Neural progenitor cell (in vitro differentiated cells): ENCODE measurements around the gene PCDH9. TPM values are rescaled to one million over a fixed set of nuclear protein-coding genes. Genes with fewer than 3 reads are reported as not detected.

ENCODE experiments used
- DNase-seq: peaks from one replicate; pipeline ENCODE4 v3.0.0-alpha.2; 2016; ENCODE audit warnings: low spot score
- H2AFZ ChIP-seq: fragments of 200-600 bp; sonication (generic); replicated peaks from 2 replicates; pipeline ENCODE4 v1.6.1; 2016; ENCODE audit warnings: antibody characterized with exemption
- H3F3A ChIP-seq: fragments of 200-600 bp; sonication (generic); 2 replicates; pipeline ENCODE4 v1.6.1; 2016; ENCODE audit warnings: antibody characterized with exemption, low read depth
- H3K27ac ChIP-seq: fragments of 200-600 bp; sonication (generic); 2 replicates; pipeline ENCODE4 v1.5.1; 2016; ENCODE audit warnings: mild to moderate bottlenecking
- H3K27me3 ChIP-seq: fragments of 200-600 bp; sonication (generic); 2 replicates; pipeline ENCODE4 v1.6.1; 2016; ENCODE audit warnings: mild to moderate bottlenecking, moderate library complexity
- H3K36me3 ChIP-seq: fragments of 200-600 bp; sonication (generic); 2 replicates; pipeline ENCODE4 v1.5.1; 2016
- H3K4me1 ChIP-seq: fragments of 200-600 bp; sonication (generic); 2 replicates; pipeline ENCODE4 v1.6.1; 2016; ENCODE audit warnings: mixed run types
- H3K4me2 ChIP-seq: fragments of 200-600 bp; sonication (generic); 2 replicates; pipeline ENCODE4 v1.6.1; 2016
- H3K4me3 ChIP-seq: fragments of 200-600 bp; sonication (generic); 2 replicates; pipeline ENCODE4 v1.5.1; 2016
- H3K79me2 ChIP-seq: fragments of 200-600 bp; sonication (generic); 2 replicates; pipeline ENCODE4 v1.6.1; 2016; ENCODE audit warnings: low read depth
- H3K9ac ChIP-seq: fragments of 200-600 bp; sonication (generic); 2 replicates; pipeline ENCODE4 v1.6.1; 2016
- H3K9me3 ChIP-seq: fragments of 200-600 bp; sonication (generic); 2 replicates; pipeline ENCODE4 v1.5.1; 2016; ENCODE audit warnings: low read depth
- H4K20me1 ChIP-seq: fragments of 200-600 bp; sonication (generic); 2 replicates; pipeline ENCODE4 v1.6.1; 2016; ENCODE audit warnings: low read depth
- H3K27ac Mint-ChIP-seq: 3 replicates; pipeline ENCODE4 v1.8.0; 2021; ENCODE audit warnings: mixed read lengths
- H3K27me3 Mint-ChIP-seq: 2 replicates; pipeline ENCODE4 v1.8.0; 2022; ENCODE audit warnings: low read depth, mild to moderate bottlenecking, inconsistent platforms, moderate library complexity, mixed read lengths; ENCODE audit not compliant: insufficient read depth
- H3K36me3 Mint-ChIP-seq: 3 replicates; pipeline ENCODE4 v1.8.0; 2021; ENCODE audit warnings: mixed read lengths
- H3K4me1 Mint-ChIP-seq: 3 replicates; pipeline ENCODE4 v1.8.0; 2021; ENCODE audit warnings: mixed read lengths
- H3K4me3 Mint-ChIP-seq: 3 replicates; pipeline ENCODE4 v1.8.0; 2021; ENCODE audit warnings: mild to moderate bottlenecking, moderate library complexity, mixed read lengths
- H3K9me3 Mint-ChIP-seq: 3 replicates; pipeline ENCODE4 v1.8.0; 2020; ENCODE audit warnings: mixed read lengths
- CTCF ChIP-seq: fragments of 200-600 bp; sonication (generic); IDR thresholded peaks from 2 replicates; pipeline ENCODE4 v1.5.1; 2017; ENCODE audit warnings: antibody characterized with exemption, mild to moderate bottlenecking
- EZH2 ChIP-seq: fragments of 200-600 bp; sonication (generic); IDR thresholded peaks from 2 replicates; pipeline ENCODE4 v1.6.1; 2017; ENCODE audit warnings: antibody characterized with exemption, mild to moderate bottlenecking, moderate library complexity
- EZH2phosphoT487 ChIP-seq: fragments of 200-600 bp; sonication (generic); IDR thresholded peaks from 2 replicates; pipeline ENCODE4 v1.6.1; 2017; ENCODE audit warnings: antibody characterized with exemption
- total RNA-seq: library from RNA; depleted of rRNA; stranded (reverse); fragments of >200 nt; gene quantifications from 2 replicates; pipeline ENCODE4 v1.2.3, GENCODE V29; 2015; ENCODE audit warnings: low replicate concordance

Gene PCDH9
- total RNA-seq, 1 donor from 2014 or later: 0.24 TPM

GRCh38 chr13:67168384-67168783, 61.8 kb downstream of the PCDH9 start:
- Histone ChIP-seq H3K27me3 (no peaks in the 10 kb centered on the region), H3F3A (no peaks in the 10 kb centered on the region), H3K36me3 (no peaks in the 10 kb centered on the region), H3K9me3 (no peaks in the 10 kb centered on the region), H3K4me3 (no peak overlapping the region), H2AFZ (no peak overlapping the region), H3K4me2 (no peak overlapping the region), H3K9ac (no peak overlapping the region), H4K20me1 (no peaks in the 10 kb centered on the region), H3K27ac (no peak overlapping the region), H3K79me2 (no peaks in the 10 kb centered on the region), H3K4me1 (no peaks in the 10 kb centered on the region)
- DNase-seq: no peak
- H3K36me3 Mint-ChIP-seq: no peaks in the 10 kb centered on the region
- peaks cover 1% of the 10 kb centered on the region for H3K27me3 Mint-ChIP-seq
- H3K4me1 Mint-ChIP-seq: peaks cover 8% of the 10 kb centered on the region
- H3K9me3 Mint-ChIP-seq: no peaks in the 10 kb centered on the region
- TF ChIP-seq EZH2 (no peak), EZH2phosphoT487 (no peak), CTCF (no peak)
- no peak overlapping the region for H3K27ac Mint-ChIP-seq
- no peak overlapping the region for H3K4me3 Mint-ChIP-seq

DNA sequence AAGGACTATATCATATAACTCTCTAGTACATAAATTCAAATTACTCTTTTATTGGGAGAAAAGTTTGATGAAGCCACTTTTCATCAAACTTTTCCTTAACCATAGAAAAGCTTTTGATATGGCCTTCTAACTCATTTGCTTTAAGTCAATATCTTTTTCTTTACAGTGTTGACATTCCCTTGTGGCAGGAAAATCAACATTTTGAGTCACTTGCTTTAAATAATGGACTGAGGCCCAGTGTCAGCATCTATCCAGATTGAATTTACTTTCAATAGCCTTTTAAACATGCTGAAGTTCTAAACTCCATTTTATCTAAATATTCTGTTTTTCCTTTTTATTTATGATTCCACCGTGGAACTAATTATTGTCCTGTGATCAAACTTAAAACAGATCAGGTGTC, 62.7 kb downstream of the PCDH9 start:
- no peaks in the 10 kb centered on the region for H3F3A ChIP-seq
- no peak overlapping the region for H3K27ac ChIP-seq
- H3K36me3 ChIP-seq: no peaks in the 10 kb centered on the region
- no peaks in the 10 kb centered on the region for H3K4me1 ChIP-seq
- TF ChIP-seq EZH2phosphoT487 (no peak), EZH2 (no peak), CTCF (no peak)
- DNase-seq: no peak
- Mint-ChIP-seq H3K9me3 (no peaks in the 10 kb centered on the region), H3K27me3 (no peaks in the 10 kb centered on the region), H3K4me3 (no peak overlapping the region), H3K4me1 (peaks cover 5% of the 10 kb centered on the region), H3K36me3 (no peaks in the 10 kb centered on the region), H3K27ac (no peak overlapping the region)
- no peak overlapping the region for H3K9ac ChIP-seq
- no peaks in the 10 kb centered on the region for H3K79me2 ChIP-seq
- no peak overlapping the region for H3K4me2 ChIP-seq
- H3K4me3 ChIP-seq: no peak overlapping the region
- no peaks in the 10 kb centered on the region for H4K20me1 ChIP-seq
- no peaks in the 10 kb centered on the region for H3K27me3 ChIP-seq
- no peak overlapping the region for H2AFZ ChIP-seq
- no peaks in the 10 kb centered on the region for H3K9me3 ChIP-seq

- H3F3A ChIP-seq: peaks cover 5% of the 10 kb centered on the region
- Mint-ChIP-seq H3K4me1 (peaks cover 3% of the 10 kb centered on the region), H3K36me3 (peaks cover 7% of the 10 kb centered on the region)
These were observed 69.0 kb downstream of the PCDH9 start for GRCh38 chr13:67161176-67161575.

More at GRCh38 chr13:67161176-67161575, 69.0 kb downstream of the PCDH9 start:
- no peak for DNase-seq
- no peaks in the 10 kb centered on the region for H3K9me3 ChIP-seq
- no peak overlapping the region for H3K9ac ChIP-seq
- TF ChIP-seq EZH2phosphoT487 (no peak), CTCF (no peak), EZH2 (no peak)
- no peak overlapping the region for H2AFZ ChIP-seq
- H3K27ac ChIP-seq: no peak overlapping the region
- no peaks in the 10 kb centered on the region for H3K36me3 ChIP-seq
- H3K4me1 ChIP-seq: no peaks in the 10 kb centered on the region
- H3K4me2 ChIP-seq: no peak overlapping the region
- H3K27me3 ChIP-seq: no peaks in the 10 kb centered on the region
- no peaks in the 10 kb centered on the region for H4K20me1 ChIP-seq
- H3K27me3 Mint-ChIP-seq: no peaks in the 10 kb centered on the region
- H3K79me2 ChIP-seq: no peaks in the 10 kb centered on the region
- peaks cover 7% of the 10 kb centered on the region for H3K9me3 Mint-ChIP-seq
- H3K4me3 Mint-ChIP-seq: no peak overlapping the region
- H3K4me3 ChIP-seq: no peak overlapping the region
- H3K27ac Mint-ChIP-seq: no peak overlapping the region
